IMR-90 (cell line): Measurements from ENCODE around the gene SLC6A7. TPM values are rescaled to one million over a fixed set of nuclear protein-coding genes. Genes with fewer than 3 reads are reported as not detected.

Experiments
- ATAC-seq: fragments of 200-7000 bp; cut with Tn5 transposase; 2 replicates; pipeline ENCODE4 v1.9.1; 2020; ENCODE audit warnings: low read depth, mild to moderate bottlenecking, moderate library complexity
- BruUV-seq: library from RNA; stranded (reverse); fragments of 400-500 nt; replicated peaks from 2 replicates; lab custom pipeline; 2021; lab: Mats Ljungman, UMichigan
- CTCF ChIA-PET: fragments of 300-600 bp; formaldehyde crosslinking; extraction: SDS; loops from one replicate; lab custom pipeline; 2021; ENCODE audit warnings: antibody characterized with exemption; lab: Yijun Ruan, JAX
- POLR2A ChIA-PET: fragments of 300-600 bp; sonication (Branson Sonifier 250); formaldehyde crosslinking; loops from one replicate; lab custom pipeline; 2022; ENCODE audit warnings: antibody characterized with exemption; ENCODE audit not compliant: unreplicated experiment; lab: Charles Lee
- DNase-seq: peaks from one replicate; pipeline ENCODE4 v3.0.0; 2013
- H2AFZ ChIP-seq: replicated peaks from 2 replicates; pipeline ENCODE3; 2013; ENCODE audit warnings: low read length, mild to moderate bottlenecking; ENCODE audit not compliant: poor library complexity
- H2AK5ac ChIP-seq: 2 replicates; pipeline ENCODE4 v1.6.1; 2013; ENCODE audit warnings: low read depth, low read length, inconsistent platforms
- H2AK9ac ChIP-seq: replicated peaks from 2 replicates; pipeline ENCODE3; 2013; ENCODE audit warnings: mild to moderate bottlenecking, low read depth, low read length, moderate library complexity; ENCODE audit not compliant: poor library complexity
- H2BK120ac ChIP-seq: 2 replicates; pipeline ENCODE4 v1.6.1; 2013; ENCODE audit warnings: low read depth, low read length, inconsistent platforms
- H2BK15ac ChIP-seq: 3 replicates; pipeline ENCODE4 v1.6.1; 2013; ENCODE audit warnings: low read depth, low read length, inconsistent platforms
- H2BK20ac ChIP-seq: 2 replicates; pipeline ENCODE4 v1.6.1; 2013; ENCODE audit warnings: low read depth, mild to moderate bottlenecking, inconsistent platforms, low read length, moderate library complexity
- H2BK5ac ChIP-seq: 2 replicates; pipeline ENCODE4 v1.6.1; 2013; ENCODE audit warnings: mild to moderate bottlenecking, low read depth, low read length, inconsistent platforms; ENCODE audit not compliant: poor library complexity, severe bottlenecking
- H3K14ac ChIP-seq: replicated peaks from 2 replicates; pipeline ENCODE4 v1.6.1; 2013; ENCODE audit warnings: low read depth, low read length, inconsistent platforms
- H3K18ac ChIP-seq: 2 replicates; pipeline ENCODE4 v1.6.1; 2013; ENCODE audit warnings: low read depth, low read length, control low read depth
- H3K23ac ChIP-seq: 2 replicates; pipeline ENCODE4 v1.6.1; 2013; ENCODE audit warnings: low read depth, low read length, inconsistent platforms
- H3K27ac ChIP-seq: 2 replicates; pipeline ENCODE4 v1.5.1; 2013; ENCODE audit warnings: mild to moderate bottlenecking, control low read depth, low read length; ENCODE audit not compliant: insufficient read depth
- H3K27me3 ChIP-seq: 2 replicates; pipeline ENCODE4 v1.6.1; 2013; ENCODE audit warnings: low read length; ENCODE audit not compliant: control insufficient read depth, insufficient read depth
- H3K36me3 ChIP-seq: 2 replicates; pipeline ENCODE4 v1.6.1; 2013; ENCODE audit warnings: low read length, mixed read lengths; ENCODE audit not compliant: control insufficient read depth, insufficient read depth
- H3K4ac ChIP-seq: 2 replicates; pipeline ENCODE4 v1.6.1; 2013; ENCODE audit warnings: low read depth, low read length, inconsistent platforms
- H3K4me1 ChIP-seq: 2 replicates; pipeline ENCODE4 v1.6.1; 2013; ENCODE audit warnings: low read length, mixed read lengths; ENCODE audit not compliant: control insufficient read depth, insufficient read depth
- H3K4me2 ChIP-seq: 2 replicates; pipeline ENCODE4 v1.6.1; 2013; ENCODE audit warnings: low read depth, mild to moderate bottlenecking, control low read depth, low read length, moderate library complexity
- H3K4me3 ChIP-seq: 2 replicates; pipeline ENCODE4 v1.5.1; 2013; ENCODE audit warnings: low read depth, mild to moderate bottlenecking, control low read depth, low read length, moderate library complexity; ENCODE audit not compliant: insufficient read depth
- H3K56ac ChIP-seq: 2 replicates; pipeline ENCODE4 v1.6.1; 2013; ENCODE audit warnings: low read length, inconsistent platforms; ENCODE audit not compliant: insufficient read depth; ENCODE audit errors: extremely low read depth
- H3K79me1 ChIP-seq, 2 experiments: 2 replicates each; pipeline ENCODE4 v1.6.1; 2013; ENCODE audit warnings: low read length in 2 of 2, inconsistent platforms in 1 of 2, low read depth in 1 of 2
- H3K9ac ChIP-seq: 2 replicates; pipeline ENCODE4 v1.6.1; 2013; ENCODE audit warnings: low read depth, low read length, control low read depth
- H3K9me1 ChIP-seq: 2 replicates; pipeline ENCODE4 v1.6.1; 2013; ENCODE audit warnings: low read length, inconsistent platforms; ENCODE audit not compliant: insufficient read depth
- H3K9me3 ChIP-seq: 2 replicates; pipeline ENCODE4 v1.6.1; 2013; ENCODE audit warnings: low read length; ENCODE audit not compliant: control insufficient read depth, insufficient read depth
- H4K20me1 ChIP-seq: 2 replicates; pipeline ENCODE4 v1.6.1; 2013; ENCODE audit warnings: low read length, inconsistent platforms; ENCODE audit not compliant: insufficient read depth
- H4K5ac ChIP-seq: 2 replicates; pipeline ENCODE4 v1.6.1; 2013; ENCODE audit warnings: mild to moderate bottlenecking, low read depth, low read length, control low read depth
- H4K8ac ChIP-seq, 2 experiments: 2 replicates each; pipeline ENCODE4 v1.6.1; 2013; ENCODE audit warnings: low read depth in 2 of 2, low read length in 2 of 2, control low read depth in 1 of 2, inconsistent platforms in 1 of 2
- H4K91ac ChIP-seq: 2 replicates; pipeline ENCODE4 v1.6.1; 2013; ENCODE audit warnings: low read depth, low read length, inconsistent platforms; ENCODE audit not compliant: insufficient read depth
- BHLHE40 ChIP-seq: fragments of 150-350 bp; IDR thresholded peaks from 2 replicates; pipeline ENCODE4 v1.6.1; 2016; ENCODE audit warnings: mild to moderate bottlenecking, low read depth, low read length
- CEBPB ChIP-seq: IDR thresholded peaks from 2 replicates; pipeline ENCODE4 v1.6.1; 2012; ENCODE audit warnings: low read depth, low read length, improper control_type of control experiment
- CHD1 ChIP-seq: IDR thresholded peaks from 2 replicates; pipeline ENCODE4 v1.6.1; 2012; ENCODE audit warnings: low read depth, low read length, improper control_type of control experiment
- MAFK ChIP-seq: IDR thresholded peaks from 2 replicates; pipeline ENCODE4 v1.6.1; 2012; ENCODE audit warnings: low read depth, low read length, improper control_type of control experiment
- MAZ ChIP-seq: IDR thresholded peaks from 2 replicates; pipeline ENCODE4 v1.6.1; 2012; ENCODE audit warnings: low read depth, mild to moderate bottlenecking, low read length, improper control_type of control experiment, moderate library complexity, borderline replicate concordance
- NFE2L2 ChIP-seq: fragments of 150-350 bp; IDR thresholded peaks from 2 replicates; pipeline ENCODE4 v1.6.1; 2016; ENCODE audit warnings: low read depth, mild to moderate bottlenecking, low read length
- POLR2A ChIP-seq: IDR thresholded peaks from 2 replicates; pipeline ENCODE4 v1.6.1; 2012; ENCODE audit warnings: mild to moderate bottlenecking, low read depth, low read length
- RAD21 ChIP-seq: IDR thresholded peaks from 2 replicates; pipeline ENCODE4 v1.6.1; 2012; ENCODE audit warnings: low read length, improper control_type of control experiment
- RCOR1 ChIP-seq: IDR thresholded peaks from 2 replicates; pipeline ENCODE4 v1.6.1; 2012; ENCODE audit warnings: mild to moderate bottlenecking, low read length, improper control_type of control experiment; ENCODE audit not compliant: insufficient replicate concordance
- RFX5 ChIP-seq: IDR thresholded peaks from 2 replicates; pipeline ENCODE4 v1.8.0; 2012; ENCODE audit warnings: low read depth, mild to moderate bottlenecking, low read length, moderate library complexity
- SMC3 ChIP-seq: fragments of 150-350 bp; IDR thresholded peaks from 2 replicates; pipeline ENCODE4 v1.6.1; 2016; ENCODE audit warnings: low read depth, mild to moderate bottlenecking, antibody characterized with exemption, low read length, moderate library complexity
- WGBS, 2 experiments: methylation state at CpG; one replicate each; pipeline versions ENCODE4 v1.1.5 to v1.1.7; 2013; ENCODE audit warnings: missing lambda C conversion rate in 2 of 2; ENCODE audit not compliant: insufficient read length in 1 of 2; ENCODE audit errors: extremely low coverage in 2 of 2; 5-methylcytosine and 5-hydroxymethylcytosine counted together
- dilution Hi-C: fragments of 300-500 bp; cut with HindIII; formaldehyde crosslinking; loops from one replicate; pipeline ENCODE4 v1.14.3; 2018; ENCODE audit warnings: low sequenced_read_pairs; ENCODE audit not compliant: unreplicated experiment
- in situ Hi-C: fragments of 300-500 bp; cut with MboI; formaldehyde crosslinking; loops from 3 replicates; pipeline ENCODE4 v1.14.3; 2019; ENCODE audit warnings: low sequenced_read_pairs, inconsistent platforms, mixed read lengths
- intact Hi-C: fragments of 100-400 bp; cut with micrococcal nuclease; formaldehyde crosslinking; loops from 2 replicates; pipeline ENCODE4 v1.10.0; 2022
- polyA plus RNA-seq, 3 experiments: library from polyadenylated mRNA; depleted of rRNA; stranded (reverse); fragments of >200 nt; gene quantifications; 2 replicates each; pipeline ENCODE4 v1.2.3, GENCODE V29; 2012; ENCODE audit warnings: low replicate concordance in 1 of 3
- total RNA-seq: library from RNA; depleted of rRNA; stranded (reverse); fragments of >200 nt; gene quantifications from 2 replicates; pipeline ENCODE4 v1.2.3, GENCODE V29; 2012
- TF ChIP-seq, protein P1 (sequence below): conservative IDR thresholded peaks from 2 replicates; pipeline ENCODE4 v1.5.1; 2012; ENCODE audit warnings: mild to moderate bottlenecking, low read depth, low read length, improper control_type of control experiment
- TF ChIP-seq, protein P2 (sequence below): fragments of 150-350 bp; IDR thresholded peaks from 2 replicates; pipeline ENCODE4 v1.6.1; 2016; ENCODE audit warnings: low read depth, mild to moderate bottlenecking, low read length, moderate library complexity, borderline replicate concordance
- TF ChIP-seq, protein P3 (sequence below): fragments of 150-350 bp; IDR thresholded peaks from 2 replicates; pipeline ENCODE4 v1.6.1; 2017; ENCODE audit warnings: mild to moderate bottlenecking, antibody characterized with exemption, low read length, low read depth

SLC6A7 gene
- total and polyA plus RNA-seq, 2 of the 4 experiments (the other 2 are of a cell fraction), result under 0.01 TPM; not detected in 1

DNA sequence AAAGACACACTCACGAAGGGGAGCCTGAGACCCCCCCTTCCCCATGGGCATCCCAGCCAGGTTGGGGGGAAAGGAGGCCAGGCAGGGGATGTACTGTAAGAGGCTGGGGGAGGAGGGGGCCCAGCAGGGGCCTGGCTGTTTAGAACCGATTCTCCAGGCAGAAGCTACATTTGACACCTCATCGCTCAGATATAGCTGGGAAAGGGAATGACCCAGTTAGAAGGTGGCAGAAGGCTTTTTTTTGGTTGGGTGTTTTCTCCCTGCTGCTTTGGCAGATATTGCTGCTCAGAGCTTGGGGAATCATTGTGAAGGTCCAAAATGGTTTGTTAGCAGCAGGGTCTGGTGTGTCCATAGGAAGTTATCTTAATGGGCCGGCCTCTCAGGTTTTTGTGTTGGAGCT lies 17.3 kb upstream of the SLC6A7 start:
- no peak overlapping the region for H4K8ac ChIP-seq
- H3K18ac ChIP-seq, result no peak overlapping the region
- H3K9ac ChIP-seq, result no peak overlapping the region
- WGBS, 2 experiments, result 100% methylated on average over 1 of the region's 4 CpGs; no CpG with 5 or more reads in 1 of the 2 experiments
- no peak overlapping the region for H3K23ac ChIP-seq
- H2AK9ac ChIP-seq, result no peak overlapping the region
- H3K9me1 ChIP-seq, result peaks cover 15% of the 10 kb centered on the region
- no peak overlapping the region; the same call in 1 of the 2 replicates for H2BK120ac ChIP-seq
- TF ChIP-seq, protein P1, sequence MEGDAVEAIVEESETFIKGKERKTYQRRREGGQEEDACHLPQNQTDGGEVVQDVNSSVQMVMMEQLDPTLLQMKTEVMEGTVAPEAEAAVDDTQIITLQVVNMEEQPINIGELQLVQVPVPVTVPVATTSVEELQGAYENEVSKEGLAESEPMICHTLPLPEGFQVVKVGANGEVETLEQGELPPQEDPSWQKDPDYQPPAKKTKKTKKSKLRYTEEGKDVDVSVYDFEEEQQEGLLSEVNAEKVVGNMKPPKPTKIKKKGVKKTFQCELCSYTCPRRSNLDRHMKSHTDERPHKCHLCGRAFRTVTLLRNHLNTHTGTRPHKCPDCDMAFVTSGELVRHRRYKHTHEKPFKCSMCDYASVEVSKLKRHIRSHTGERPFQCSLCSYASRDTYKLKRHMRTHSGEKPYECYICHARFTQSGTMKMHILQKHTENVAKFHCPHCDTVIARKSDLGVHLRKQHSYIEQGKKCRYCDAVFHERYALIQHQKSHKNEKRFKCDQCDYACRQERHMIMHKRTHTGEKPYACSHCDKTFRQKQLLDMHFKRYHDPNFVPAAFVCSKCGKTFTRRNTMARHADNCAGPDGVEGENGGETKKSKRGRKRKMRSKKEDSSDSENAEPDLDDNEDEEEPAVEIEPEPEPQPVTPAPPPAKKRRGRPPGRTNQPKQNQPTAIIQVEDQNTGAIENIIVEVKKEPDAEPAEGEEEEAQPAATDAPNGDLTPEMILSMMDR, result no peak
- TF ChIP-seq RFX5 (no peak), CHD1 (no peak), MAZ (no peak), SMC3 (no peak), RCOR1 (no peak), NFE2L2 (no peak), MAFK (no peak), CEBPB (no peak), POLR2A (no peak), RAD21 (no peak), BHLHE40 (no peak)
- TF ChIP-seq, protein P2, sequence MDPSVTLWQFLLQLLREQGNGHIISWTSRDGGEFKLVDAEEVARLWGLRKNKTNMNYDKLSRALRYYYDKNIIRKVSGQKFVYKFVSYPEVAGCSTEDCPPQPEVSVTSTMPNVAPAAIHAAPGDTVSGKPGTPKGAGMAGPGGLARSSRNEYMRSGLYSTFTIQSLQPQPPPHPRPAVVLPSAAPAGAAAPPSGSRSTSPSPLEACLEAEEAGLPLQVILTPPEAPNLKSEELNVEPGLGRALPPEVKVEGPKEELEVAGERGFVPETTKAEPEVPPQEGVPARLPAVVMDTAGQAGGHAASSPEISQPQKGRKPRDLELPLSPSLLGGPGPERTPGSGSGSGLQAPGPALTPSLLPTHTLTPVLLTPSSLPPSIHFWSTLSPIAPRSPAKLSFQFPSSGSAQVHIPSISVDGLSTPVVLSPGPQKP, result no peak
- TF ChIP-seq, protein P3, sequence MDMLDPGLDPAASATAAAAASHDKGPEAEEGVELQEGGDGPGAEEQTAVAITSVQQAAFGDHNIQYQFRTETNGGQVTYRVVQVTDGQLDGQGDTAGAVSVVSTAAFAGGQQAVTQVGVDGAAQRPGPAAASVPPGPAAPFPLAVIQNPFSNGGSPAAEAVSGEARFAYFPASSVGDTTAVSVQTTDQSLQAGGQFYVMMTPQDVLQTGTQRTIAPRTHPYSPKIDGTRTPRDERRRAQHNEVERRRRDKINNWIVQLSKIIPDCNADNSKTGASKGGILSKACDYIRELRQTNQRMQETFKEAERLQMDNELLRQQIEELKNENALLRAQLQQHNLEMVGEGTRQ, result no peak
- in situ Hi-C loops (loop anchor here (5.0 kb wide), 1 partner anchor 35 kb away; no protein-coding TSS in a partner anchor), intact Hi-C loops (no loop called here), dilution Hi-C loops (no loop called here)
- H3K79me1 ChIP-seq, result no peaks in the 10 kb centered on the region
- H4K20me1 ChIP-seq, result no peaks in the 10 kb centered on the region
- no peak for ATAC-seq
- no peak overlapping the region for H3K4me2 ChIP-seq
- H3K56ac ChIP-seq, result no peak overlapping the region
- H3K9me3 ChIP-seq, result no peaks in the 10 kb centered on the region
- no peak overlapping the region for H3K27ac ChIP-seq
- no peak overlapping the region for H4K5ac ChIP-seq
- DNase-seq, result no peak
- H3K4me1 ChIP-seq, result peaks cover 10% of the 10 kb centered on the region
- H3K27me3 ChIP-seq, result peaks cover 26% of the 10 kb centered on the region
- ChIA-PET CTCF (interaction anchor here (0.5 kb wide), 1 partner anchor 420 kb away, joined by 3 read pairs; no protein-coding TSS in a partner anchor), POLR2A (no interaction called here)
- no peak overlapping the region for H2BK5ac ChIP-seq
- no peak overlapping the region for H3K4me3 ChIP-seq
- H2BK20ac ChIP-seq, result no peak overlapping the region
- H3K14ac ChIP-seq, result no peak overlapping the region
- H2BK15ac ChIP-seq, result no peak overlapping the region
- H2AK5ac ChIP-seq, result no peak overlapping the region
- H4K91ac ChIP-seq, result no peak overlapping the region
- H2AFZ ChIP-seq, result no peak overlapping the region
- H3K36me3 ChIP-seq, result no peaks in the 10 kb centered on the region
- no peak overlapping the region for H3K4ac ChIP-seq
- BruUV-seq, result no TSS peak
